GM18873 (cell line): ENCODE measurements around the gene CYP2S1.
"Not testable (repeated sequence)": the region's sequence is repeated elsewhere in the genome, so short reads cannot be mapped to it uniquely, and the experiment has no call there.

ENCODE experiments used
- ATAC-seq: cut with Tn5 transposase; IDR thresholded peaks from one replicate; pipeline ENCODE4 v1.9.1; 2021; ENCODE audit warnings: mild to moderate bottlenecking, moderate library complexity, moderate number of reproducible peaks; ENCODE audit not compliant: unreplicated experiment, low FRiP score

CYP2S1 gene

GRCh38 chr19:41193430-41194156 lies 574 bp downstream of the CYP2S1 start:
- no peak for ATAC-seq

- ATAC-seq: no peak
Measured at GRCh38 chr19:41194157-41194552, 1.1 kb downstream of the CYP2S1 start.

GRCh38 chr19:41195675-41196497 lies 2.9 kb downstream of the CYP2S1 start:
- ATAC-seq: no peak

- ATAC-seq: no peak
Measured at GRCh38 chr19:41198559-41198958, 5.5 kb downstream of the CYP2S1 start.

GRCh38 chr19:41203371-41203770 lies 10.4 kb downstream of the CYP2S1 start:
- ATAC-seq: no peak

- ATAC-seq: not testable (repeated sequence)
Measured at GRCh38 chr19:41204338-41204737, 11.3 kb downstream of the CYP2S1 start.

GRCh38 chr19:41205995-41206394 lies 13.0 kb downstream of the CYP2S1 start:
- ATAC-seq: no peak

GRCh38 chr19:41206456-41206855 lies 13.4 kb downstream of the CYP2S1 start:
- ATAC-seq: no peak

GRCh38 chr19:41206926-41207750 lies 14.1 kb downstream of the CYP2S1 start:
- no peak for ATAC-seq

GRCh38 chr19:41214161-41214560 lies 21.1 kb downstream of the CYP2S1 start:
- no peak for ATAC-seq

- no peak for ATAC-seq
Measured at GRCh38 chr19:41217741-41218140, 24.7 kb downstream of the CYP2S1 start.

GRCh38 chr19:41218249-41218614 lies 25.2 kb downstream of the CYP2S1 start:
- ATAC-seq: no peak

- ATAC-seq: no peak
Measured at GRCh38 chr19:41218615-41219507, 25.8 kb downstream of the CYP2S1 start, which contains the start of gene AXL. Gene AXL, plus strand, starts transcription at chr19:41219223. Its CDS starts 170 bp downstream, at chr19:41219393.

GRCh38 chr19:41219924-41220567 lies 27.0 kb downstream of the CYP2S1 start:
- ATAC-seq: no peak

GRCh38 chr19:41220811-41221210 lies 27.8 kb downstream of the CYP2S1 start:
- no peak for ATAC-seq

GRCh38 chr19:41221514-41222205 lies 28.6 kb downstream of the CYP2S1 start:
- ATAC-seq: no peak

- ATAC-seq: no peak
Measured at GRCh38 chr19:41222240-41222639, 29.2 kb downstream of the CYP2S1 start.

- no peak for ATAC-seq
Measured at GRCh38 chr19:41223431-41224234, 30.6 kb downstream of the CYP2S1 start.
